H1 (cell line): ENCODE results near the gene NPM1. TPM values are rescaled to one million over a fixed set of nuclear protein-coding genes. Genes with fewer than 3 reads are reported as not detected.

ENCODE experiments used
- CTCF ChIA-PET: fragments of 300-600 bp; sonication (Branson Sonifier 250); formaldehyde crosslinking; loops from one replicate; lab custom pipeline; 2021; ENCODE audit not compliant: partially characterized antibody; lab: Charles Lee
- POLR2A ChIA-PET: fragments of 300-600 bp; sonication (Branson Sonifier 250); formaldehyde crosslinking; loops from one replicate; lab custom pipeline; 2021; ENCODE audit warnings: inconsistent platforms; ENCODE audit not compliant: partially characterized antibody; lab: Charles Lee
- DNase-seq, 2 experiments: peaks; one replicate each; pipeline versions ENCODE4 v3.0.0 to v3.0.0-alpha.2; 2010 to 2022; ENCODE audit warnings: low spot score in 2 of 2, low read depth in 1 of 2, mixed read lengths in 1 of 2
- FAIRE-seq: peaks from 2 replicates; lab custom pipeline; 2011; peaks lifted over from hg19 to GRCh38; lab: Jason Lieb, UNC
- H2AFZ ChIP-seq: 2 replicates; pipeline ENCODE4 v1.8.1; 2012; ENCODE audit warnings: low read length, inconsistent platforms
- H2AK5ac ChIP-seq: 2 replicates; pipeline ENCODE4 v1.6.1; 2013; ENCODE audit warnings: low read depth, low read length
- H2BK120ac ChIP-seq: replicated peaks from 2 replicates; pipeline ENCODE3; 2013; ENCODE audit warnings: low read depth, low read length, inconsistent platforms
- H2BK12ac ChIP-seq: 2 replicates; pipeline ENCODE4 v1.6.1; 2013; ENCODE audit warnings: low read depth, low read length
- H2BK15ac ChIP-seq: 2 replicates; pipeline ENCODE4 v1.6.1; 2013; ENCODE audit warnings: low read length
- H2BK20ac ChIP-seq: 2 replicates; pipeline ENCODE4 v1.6.1; 2013; ENCODE audit warnings: low read length
- H2BK5ac ChIP-seq: 2 replicates; pipeline ENCODE4 v1.6.1; 2013; ENCODE audit warnings: low read depth, low read length
- H3K14ac ChIP-seq: 2 replicates; pipeline ENCODE4 v1.6.1; 2013; ENCODE audit warnings: inconsistent platforms; ENCODE audit not compliant: insufficient read length
- H3K18ac ChIP-seq: 2 replicates; pipeline ENCODE4 v1.6.1; 2013; ENCODE audit warnings: low read length; ENCODE audit errors: extremely low read depth
- H3K23ac ChIP-seq: 2 replicates; pipeline ENCODE4 v1.6.1; 2013; ENCODE audit warnings: inconsistent platforms; ENCODE audit not compliant: insufficient read length
- H3K23me2 ChIP-seq: 2 replicates; pipeline ENCODE4 v1.6.1; 2013; ENCODE audit warnings: low read depth, low read length
- H3K27ac ChIP-seq: 2 replicates; pipeline ENCODE4 v1.6.1; 2011; ENCODE audit warnings: low read depth, low read length, inconsistent platforms
- H3K27me3 ChIP-seq, 4 experiments: replicated peaks in 1 of 4; 1 replicate in 1 of 4; 2 replicates in 3 of 4; pipeline versions ENCODE4 v1.6.1 to v1.8.1; 2011 to 2013; ENCODE audit warnings: low read length in 3 of 4, mild to moderate bottlenecking in 3 of 4, inconsistent platforms in 2 of 4, mixed read lengths in 2 of 4, moderate library complexity in 1 of 4; ENCODE audit not compliant: control insufficient read depth in 3 of 4, insufficient read depth in 3 of 4; ENCODE audit errors: extremely low read depth in 1 of 4
- H3K36me3 ChIP-seq, 4 experiments: 2 replicates each; pipeline versions ENCODE4 v1.6.1 to v1.8.1; 2011 to 2013; ENCODE audit warnings: mild to moderate bottlenecking in 4 of 4, low read length in 3 of 4, moderate library complexity in 2 of 4, control low read depth in 1 of 4, inconsistent platforms in 1 of 4; ENCODE audit not compliant: insufficient read depth in 4 of 4, control insufficient read depth in 2 of 4
- H3K4ac ChIP-seq: replicated peaks from 2 replicates; pipeline ENCODE3; 2013; ENCODE audit warnings: low read length, low read depth, mixed read lengths, inconsistent platforms; ENCODE audit not compliant: insufficient read length
- H3K4me1 ChIP-seq, 4 experiments: replicated peaks in 1 of 4; 1 replicate in 1 of 4; 2 replicates in 3 of 4; pipeline versions ENCODE4 v1.6.1 to v1.8.1; 2011 to 2013; ENCODE audit warnings: low read length in 3 of 4, inconsistent platforms in 2 of 4, mixed read lengths in 1 of 4; ENCODE audit not compliant: insufficient read depth in 4 of 4, control insufficient read depth in 3 of 4
- H3K4me2 ChIP-seq, 2 experiments: 2 replicates each; pipeline versions ENCODE4 v1.6.1 to v1.8.1; 2011 to 2013; ENCODE audit warnings: low read depth in 2 of 2, low read length in 2 of 2, control low read depth in 1 of 2, inconsistent platforms in 1 of 2, mild to moderate bottlenecking in 1 of 2; ENCODE audit not compliant: insufficient read depth in 1 of 2
- H3K4me3 ChIP-seq, 4 experiments: fragments of 200-600, 300-600 bp in 1 of 4; sonication (generic), shearing (Covaris generic), sonication (Bioruptor Twin) in 1 of 4; 2 replicates each; pipeline versions ENCODE4 v1.5.1 to v1.8.1; 2011 to 2016; ENCODE audit warnings: low read length in 4 of 4, low read depth in 3 of 4, control low read depth in 2 of 4, inconsistent platforms in 2 of 4, mild to moderate bottlenecking in 2 of 4, mixed read lengths in 1 of 4, moderate library complexity in 1 of 4; ENCODE audit not compliant: insufficient read depth in 2 of 4; ENCODE audit errors: extremely low read depth in 1 of 4
- H3K56ac ChIP-seq: replicated peaks from 2 replicates; pipeline ENCODE3; 2013; ENCODE audit warnings: low read depth, mild to moderate bottlenecking, mixed read lengths, low read length, inconsistent platforms; ENCODE audit not compliant: insufficient read length
- H3K79me1 ChIP-seq: 2 replicates; pipeline ENCODE4 v1.6.1; 2013; ENCODE audit warnings: low read depth, low read length, control low read depth
- H3K79me2 ChIP-seq, 2 experiments: 2 replicates each; pipeline versions ENCODE4 v1.6.1 to v1.8.1; 2012 to 2013; ENCODE audit warnings: low read length in 2 of 2, mild to moderate bottlenecking in 2 of 2, inconsistent platforms in 1 of 2; ENCODE audit not compliant: insufficient read depth in 2 of 2, control insufficient read depth in 1 of 2
- H3K9ac ChIP-seq, 4 experiments: replicated peaks in 1 of 4; 1 replicate in 1 of 4; 2 replicates in 3 of 4; pipeline versions ENCODE4 v1.6.1 to v1.8.1; 2011 to 2013; ENCODE audit warnings: low read depth in 3 of 4, low read length in 3 of 4, control low read depth in 2 of 4, mild to moderate bottlenecking in 2 of 4, moderate library complexity in 2 of 4, inconsistent platforms in 1 of 4; ENCODE audit errors: extremely low read depth in 1 of 4
- H3K9me3 ChIP-seq, 2 experiments: 2 replicates each; pipeline versions ENCODE4 v1.6.1 to v1.8.1; 2012 to 2013; ENCODE audit warnings: mild to moderate bottlenecking in 2 of 2, moderate library complexity in 2 of 2, control low read depth in 1 of 2, inconsistent platforms in 1 of 2, low read depth in 1 of 2, low read length in 1 of 2, mixed read lengths in 1 of 2; ENCODE audit not compliant: insufficient read depth in 2 of 2
- H4K20me1 ChIP-seq, 2 experiments: replicated peaks in 1 of 2; 2 replicates each; pipeline versions ENCODE3 to v1.8.1; 2011 to 2013; ENCODE audit warnings: inconsistent platforms in 2 of 2, low read length in 2 of 2, mild to moderate bottlenecking in 1 of 2; ENCODE audit not compliant: insufficient read depth in 2 of 2, control insufficient read depth in 1 of 2
- H4K5ac ChIP-seq: 2 replicates; pipeline ENCODE4 v1.6.1; 2013; ENCODE audit warnings: low read length, low read depth, mixed read lengths, inconsistent platforms; ENCODE audit not compliant: insufficient read length
- H4K8ac ChIP-seq: 2 replicates; pipeline ENCODE4 v1.8.0; 2013; ENCODE audit warnings: mild to moderate bottlenecking, moderate library complexity, low read length, inconsistent platforms; ENCODE audit not compliant: insufficient read depth; ENCODE audit errors: extremely low read depth
- H4K91ac ChIP-seq: replicated peaks from 2 replicates; pipeline ENCODE3; 2013; ENCODE audit warnings: low read length, mixed read lengths, inconsistent platforms; ENCODE audit not compliant: insufficient read length
- ATF2 ChIP-seq: IDR thresholded peaks from 2 replicates; pipeline ENCODE4 v1.6.1; 2012; ENCODE audit warnings: low read length, inconsistent platforms
- CEBPB ChIP-seq: IDR thresholded peaks from 2 replicates; pipeline ENCODE4 v1.6.1; 2012; ENCODE audit warnings: low read depth, low read length
- EZH2 ChIP-seq: fragments of 200-600 bp; sonication (generic); IDR thresholded peaks from 2 replicates; pipeline ENCODE4 v1.7.1; 2012; ENCODE audit warnings: low read depth, mild to moderate bottlenecking, moderate library complexity, low read length, inconsistent platforms; ENCODE audit not compliant: severe bottlenecking
- FOSL1 ChIP-seq: IDR thresholded peaks from 2 replicates; pipeline ENCODE4 v1.6.1; 2011; ENCODE audit warnings: mild to moderate bottlenecking, low read depth, low read length, moderate library complexity; ENCODE audit not compliant: insufficient read depth
- GTF2F1 ChIP-seq: IDR thresholded peaks from 2 replicates; pipeline ENCODE4 v1.6.1; 2012; ENCODE audit warnings: low read depth, low read length, improper control_type of control experiment, borderline replicate concordance
- KDM5A ChIP-seq: fragments of 200-600 bp; IDR thresholded peaks from 2 replicates; pipeline ENCODE4 v1.7.1; 2012; ENCODE audit warnings: mild to moderate bottlenecking, low read length, inconsistent platforms, mixed read lengths
- POU5F1 ChIP-seq: IDR thresholded peaks from 2 replicates; pipeline ENCODE4 v1.6.1; 2011; ENCODE audit warnings: low read depth, mild to moderate bottlenecking, low read length, moderate library complexity
- SP1 ChIP-seq: IDR thresholded peaks from 2 replicates; pipeline ENCODE4 v1.6.1; 2011; ENCODE audit warnings: low read depth, low read length
- SUZ12 ChIP-seq: fragments of 200-600 bp; sonication (generic); IDR thresholded peaks from 2 replicates; pipeline ENCODE4 v1.6.1; 2012; ENCODE audit warnings: mild to moderate bottlenecking, inconsistent platforms, low read length, moderate library complexity, mixed read lengths
- USF2 ChIP-seq: IDR thresholded peaks from 2 replicates; pipeline ENCODE4 v1.6.1; 2011; ENCODE audit warnings: low read length, improper control_type of control experiment
- WGBS, 2 experiments: shearing (Covaris generic) in 1 of 2; methylation state at CpG; one replicate each; pipeline versions ENCODE4 v1.1.6 to v1.1.7; 2013 to 2015; ENCODE audit warnings: low lambda C conversion rate in 2 of 2, mixed read lengths in 2 of 2, inconsistent platforms in 1 of 2, low coverage in 1 of 2, missing lambda C conversion rate in 1 of 2; ENCODE audit not compliant: insufficient replicate concordance in 2 of 2, insufficient coverage in 1 of 2, insufficient read length in 1 of 2; ENCODE audit errors: extremely low coverage in 1 of 2, missing lambda C conversion rate in 1 of 2; 5-methylcytosine and 5-hydroxymethylcytosine counted together
- polyA plus RNA-seq, 7 experiments: library from polyadenylated mRNA; depleted of rRNA in 3 of 7; stranded (reverse) in 5 of 7; unstranded in 2 of 7; fragments of >200 nt in 5 of 7; fragments of 200-250 nt in 2 of 7; gene quantifications; 1 replicate in 5 of 7; 2 replicates in 1 of 7; 4 replicates in 1 of 7; pipeline versions ENCODE4 v1.2.1 to v1.2.3, GENCODE V29; 2011 to 2013; ENCODE audit warnings: missing spikeins in 2 of 7, mixed read lengths in 2 of 7
- total RNA-seq: library from RNA; stranded (reverse); fragmentation: NEBNext Ultra II Directional; extraction: Animal tissue kit (Norgen Biotek cat#: 25700); gene quantifications from 2 replicates; pipeline ENCODE4 v1.2.1, GENCODE V29; 2021

NPM1 gene
- total and polyA plus RNA-seq, 2 of the 8 experiments (the other 6 are each of a cell fraction or from before 2014, with no cell fraction given) = 2,182 to 4,042 TPM

DNA sequence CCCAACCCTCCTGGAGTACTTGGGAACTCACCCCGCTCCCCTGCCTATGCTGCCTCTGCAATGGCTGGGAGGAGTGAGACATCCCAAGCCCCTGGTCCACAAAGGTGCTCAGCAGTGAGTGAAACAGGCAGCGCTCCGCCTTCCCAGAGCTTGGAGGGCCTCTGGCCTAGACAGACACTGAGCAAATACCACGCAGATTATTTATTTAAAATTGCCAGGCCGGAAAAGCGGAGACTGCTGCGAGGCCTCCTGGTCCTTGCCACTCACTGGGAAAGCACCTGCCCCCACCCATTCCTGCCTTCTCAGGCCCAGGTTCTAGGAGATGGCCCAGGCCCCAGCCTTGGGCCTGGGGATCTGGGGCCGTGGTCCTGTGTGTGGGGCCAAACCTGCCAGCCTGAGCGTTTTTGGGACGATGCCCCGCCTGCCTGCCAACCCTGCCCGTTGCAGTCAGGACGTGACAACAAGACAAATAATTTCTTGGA is 49.2 kb downstream of the NPM1 start:
- Histone ChIP-seq H3K23me2 (no peaks in the 10 kb centered on the region; the same call in 1 of the 2 replicates), H3K56ac (no peak overlapping the region), H3K4me2 (no peak overlapping the region), H3K14ac (no peak overlapping the region), H4K20me1 (peaks cover 0 to 2% of the 10 kb centered on the region in 2 experiments), H3K79me2 (no peaks in the 10 kb centered on the region), H2AFZ (no peak overlapping the region), H3K23ac (no peak overlapping the region), H3K36me3 (no peaks in the 10 kb centered on the region), H2BK120ac (no peak overlapping the region), H4K8ac (no peak overlapping the region; the same call in 1 of the 2 replicates), H2BK20ac (peak overlapping the region; percentile 8; the same call in 1 of the 2 replicates), H3K9ac (0 out of 7 replicates have a peak overlapping the region, but pooled peaks of 1 of the 4 experiments have one; percentile 11), H3K79me1 (no peaks in the 10 kb centered on the region), H3K27me3 (no peaks in the 10 kb centered on the region), H3K18ac (no peak overlapping the region), H2AK5ac (no peak overlapping the region), H4K91ac (peak overlapping the region; percentile 7), H2BK15ac (peak overlapping the region; percentile 84; the same call in 1 of the 2 replicates), H3K4me1 (peaks cover 0 to 34% (median 23%) of the 10 kb centered on the region in 4 experiments; a peak in 6 of 7 replicates), H4K5ac (no peak overlapping the region), H3K27ac (no peak overlapping the region), H2BK5ac (0 out of 2 replicates have a peak overlapping the region, but pooled peaks have one; percentile 60), H2BK12ac (peak overlapping the region; percentile 96; the same call in 1 of the 2 replicates), H3K4ac (no peak overlapping the region), H3K9me3 (no peaks in the 10 kb centered on the region), H3K4me3 (no peak overlapping the region)
- ChIA-PET CTCF (interaction anchor here (1.0 to 6.3 kb wide), 9 partner anchors 12 to 194 kb away, joined by 3 to 56 read pairs (median 3); partner anchors contain the start of gene FGF18), POLR2A (interaction anchor here (0.8 to 1.6 kb wide), 8 partner anchors 10 to 49 kb away, joined by 3 to 8 read pairs (median 4); partner anchors contain the start of gene NPM1)
- 84% methylated on average over 13 of the region's 13 CpGs; no CpG with 5 or more reads in 1 of the 2 experiments for WGBS, 2 experiments
- DNase-seq = no peak
- no peak for FAIRE-seq
- TF ChIP-seq USF2 (no peak), FOSL1 (no peak), POU5F1 (no peak), SP1 (no peak), KDM5A (no peak), ATF2 (no peak), GTF2F1 (no peak), EZH2 (no peak), SUZ12 (no peak), CEBPB (no peak)
